KMS-11 (cell line): ENCODE data around the gene PPP2R3A.

Source experiments
- H2AFZ ChIP-seq: fragments of 200-600 bp; sonication (generic); 2 replicates; pipeline ENCODE4 v1.6.1; 2016; ENCODE audit warnings: antibody characterized with exemption, mixed run types, low read depth
- H3K27ac ChIP-seq: fragments of 200-600 bp; sonication (generic); 2 replicates; pipeline ENCODE4 v1.6.1; 2016; ENCODE audit warnings: mild to moderate bottlenecking, mixed run types
- H3K27me3 ChIP-seq: fragments of 200-600 bp; sonication (generic); 2 replicates; pipeline ENCODE4 v1.6.1; 2017; ENCODE audit warnings: mild to moderate bottlenecking, low read depth, mixed run types, moderate library complexity; ENCODE audit not compliant: insufficient read depth
- H3K36me3 ChIP-seq: fragments of 200-600 bp; sonication (generic); 2 replicates; pipeline ENCODE4 v1.6.1; 2017; ENCODE audit warnings: mild to moderate bottlenecking, mixed run types; ENCODE audit not compliant: insufficient read depth
- H3K4me1 ChIP-seq: fragments of 200-600 bp; sonication (generic); 2 replicates; pipeline ENCODE4 v1.6.1; 2016; ENCODE audit warnings: mild to moderate bottlenecking, low read depth, mixed run types; ENCODE audit not compliant: poor library complexity, severe bottlenecking
- H3K4me2 ChIP-seq: fragments of 200-600 bp; sonication (generic); 2 replicates; pipeline ENCODE4 v1.7.0; 2016; ENCODE audit warnings: mild to moderate bottlenecking, mixed run types
- H3K4me3 ChIP-seq: fragments of 200-600 bp; sonication (generic); IDR thresholded peaks from 2 replicates; pipeline ENCODE4 v1.6.1; 2017; ENCODE audit warnings: low read depth, low read length, mixed read lengths; ENCODE audit not compliant: insufficient read depth
- H3K79me2 ChIP-seq: fragments of 200-600 bp; sonication (generic); 2 replicates; pipeline ENCODE4 v1.6.1; 2016; ENCODE audit warnings: low read depth, mixed run types; ENCODE audit not compliant: insufficient read depth
- H3K9ac ChIP-seq: fragments of 200-600 bp; sonication (generic); 2 replicates; pipeline ENCODE4 v1.6.1; 2016; ENCODE audit warnings: mild to moderate bottlenecking, mixed run types
- H4K20me1 ChIP-seq: fragments of 200-600 bp; sonication (generic); 2 replicates; pipeline ENCODE4 v1.6.1; 2016; ENCODE audit warnings: mild to moderate bottlenecking, mixed run types; ENCODE audit not compliant: insufficient read depth
- CTCF ChIP-seq: fragments of 200-600 bp; sonication (generic); conservative IDR thresholded peaks from 2 replicates; pipeline ENCODE4 v1.6.1; 2017; ENCODE audit warnings: low read depth, mild to moderate bottlenecking, antibody characterized with exemption, low read length, moderate library complexity, mixed read lengths

Gene PPP2R3A

DNA sequence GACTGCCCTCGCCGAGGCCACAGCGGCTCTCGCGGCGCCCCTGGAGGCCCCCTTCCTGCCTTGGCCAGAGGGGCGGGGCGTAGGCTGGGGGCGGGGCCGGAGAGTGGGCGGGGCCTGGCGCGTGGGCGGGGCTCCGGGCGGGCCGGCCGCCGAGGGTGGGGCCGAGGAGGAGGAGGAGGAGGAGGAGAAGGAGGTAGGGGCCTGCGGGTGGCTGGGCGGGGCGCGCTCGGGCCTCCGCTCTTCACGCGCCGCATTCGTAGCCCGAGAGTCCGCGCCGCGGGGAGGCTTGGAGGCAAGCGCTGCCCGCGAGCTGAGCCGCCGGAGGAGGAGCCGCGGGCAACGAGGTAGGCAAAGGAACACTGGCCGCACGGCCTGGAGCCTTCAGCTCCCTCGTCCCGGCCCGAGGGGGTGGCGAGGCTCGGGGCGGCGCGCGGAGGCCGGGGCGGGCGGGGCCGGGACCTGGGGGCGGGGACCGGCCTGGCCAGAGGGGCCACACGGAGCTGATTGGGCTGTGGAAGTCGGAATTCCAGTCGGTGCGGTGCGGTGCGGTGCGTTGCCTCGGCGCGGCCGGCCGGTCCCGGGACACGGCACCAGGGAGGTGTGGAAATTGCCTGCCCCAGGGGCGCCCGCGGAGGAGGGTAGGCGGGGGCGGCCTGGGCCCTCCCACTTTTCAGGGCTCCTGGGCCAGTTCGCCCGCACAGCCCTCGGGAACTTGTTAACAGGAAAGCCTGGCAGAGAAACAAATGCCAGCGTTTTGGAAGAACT is at the start of gene PPP2R3A:
PPP2R3A (plus strand) TSS at position 223 of the 765 bp plus-strand sequence. CDS start 35,771 bp downstream, outside the sequence.
- peak within 1 kb of the TSS; percentile 98 for H2AFZ ChIP-seq
- TF ChIP-seq CTCF, result no peak
- no peaks in the 10 kb centered on the region for H3K79me2 ChIP-seq
- H3K4me3 ChIP-seq, result peak within 1 kb of the TSS; percentile 85
- no peak within 1 kb of the TSS for H3K27ac ChIP-seq
- H3K9ac ChIP-seq, result peak within 1 kb of the TSS; percentile 45; the same call in 1 of the 2 replicates
- H3K36me3 ChIP-seq, result no peaks in the 10 kb centered on the region
- peak within 1 kb of the TSS; percentile 96 for H3K4me2 ChIP-seq
- peaks cover 12% of the 10 kb centered on the region for H3K4me1 ChIP-seq
- H4K20me1 ChIP-seq, result no peaks in the 10 kb centered on the region
- no peaks in the 10 kb centered on the region for H3K27me3 ChIP-seq

GRCh38 chr3:135916310-135916709 is 49.2 kb upstream of the PPP2R3A start:
- no peak overlapping the region for H3K27ac ChIP-seq
- H2AFZ ChIP-seq, result no peak overlapping the region
- H3K4me1 ChIP-seq, result no peaks in the 10 kb centered on the region
- H3K36me3 ChIP-seq, result no peaks in the 10 kb centered on the region
- H3K79me2 ChIP-seq, result no peaks in the 10 kb centered on the region
- H3K27me3 ChIP-seq, result no peaks in the 10 kb centered on the region
- H3K4me2 ChIP-seq, result no peak overlapping the region
- H4K20me1 ChIP-seq, result no peaks in the 10 kb centered on the region
- no peak overlapping the region for H3K4me3 ChIP-seq
- no peak overlapping the region for H3K9ac ChIP-seq
- no peak for TF ChIP-seq CTCF

GRCh38 chr3:135917076-135917475 is 48.5 kb upstream of the PPP2R3A start:
- Histone ChIP-seq H4K20me1 (no peaks in the 10 kb centered on the region), H3K9ac (no peak overlapping the region), H3K4me3 (no peak overlapping the region), H3K4me1 (no peaks in the 10 kb centered on the region), H3K79me2 (no peaks in the 10 kb centered on the region), H2AFZ (no peak overlapping the region), H3K4me2 (no peak overlapping the region), H3K27ac (no peak overlapping the region), H3K36me3 (no peaks in the 10 kb centered on the region), H3K27me3 (no peaks in the 10 kb centered on the region)
- no peak for TF ChIP-seq CTCF

DNA sequence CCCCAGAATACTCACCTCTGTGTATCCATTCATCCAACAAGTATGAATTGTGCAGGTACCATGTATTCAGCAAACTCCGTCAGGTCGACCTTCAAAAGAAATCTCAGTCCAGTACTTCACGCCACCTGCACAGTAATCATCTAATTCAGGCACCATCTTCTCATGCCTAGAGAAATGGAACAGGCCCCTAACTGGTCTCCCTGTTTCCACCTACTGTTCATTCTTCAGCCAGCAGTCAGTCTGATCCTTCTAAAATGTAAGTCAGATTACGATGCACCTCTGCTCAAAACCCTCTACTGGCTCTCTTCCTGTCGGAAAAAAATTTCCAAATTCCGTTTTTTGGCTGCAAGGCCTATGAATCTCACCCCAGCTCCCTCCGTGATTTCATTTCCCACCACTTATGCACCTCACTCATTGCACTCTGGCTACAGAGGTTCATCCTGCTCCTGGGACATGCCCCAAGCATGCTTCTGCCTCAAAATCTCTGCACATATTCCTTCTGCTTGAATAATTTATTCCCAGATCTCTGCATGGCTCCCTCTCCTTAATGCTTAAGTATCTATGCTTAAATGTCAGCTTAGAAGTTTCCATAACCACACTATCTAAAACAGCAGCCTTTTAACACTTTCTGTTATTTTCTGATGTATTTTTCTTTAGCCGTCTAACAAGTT is 47.5 kb upstream of the PPP2R3A start:
- Histone ChIP-seq H4K20me1 (no peaks in the 10 kb centered on the region), H3K4me1 (no peaks in the 10 kb centered on the region), H3K36me3 (no peaks in the 10 kb centered on the region), H3K4me2 (no peak overlapping the region), H2AFZ (no peak overlapping the region), H3K27ac (no peak overlapping the region), H3K27me3 (no peaks in the 10 kb centered on the region), H3K79me2 (no peaks in the 10 kb centered on the region), H3K9ac (no peak overlapping the region), H3K4me3 (no peak overlapping the region)
- TF ChIP-seq CTCF, result no peak
